ENCODE measurements around the gene LCN12.
A peak's percentile ranks its signal among the peaks of the same experiment; 100 is the strongest.

The LCN12 gene

GRCh38 chr9:136945333-136946227 lies 6.5 kb upstream of the LCN12 start:
- DNase-seq: peak in 1 of 2 experiments; percentile 33

- DNase-seq: no peak
Measured at GRCh38 chr9:136946228-136947027, 5.6 kb upstream of the LCN12 start.

- DNase-seq: no peak
Measured at GRCh38 chr9:136947028-136947891, 4.8 kb upstream of the LCN12 start.

- DNase-seq: peak in 1 of 2 experiments; percentile 48
Measured at GRCh38 chr9:136947955-136948510, 4.0 kb upstream of the LCN12 start.

- DNase-seq: no peak
Measured at GRCh38 chr9:136949239-136949816, 2.7 kb upstream of the LCN12 start.

GRCh38 chr9:136949817-136950655 lies 2.0 kb upstream of the LCN12 start:
- DNase-seq: peak; percentile 94 to 96

GRCh38 chr9:136950656-136951276 lies 1.3 kb upstream of the LCN12 start:
- no peak for DNase-seq

GRCh38 chr9:136952321-136952850 lies 313 bp downstream of the LCN12 start:
- no peak for DNase-seq

GRCh38 chr9:136952876-136953770 lies 1.1 kb downstream of the LCN12 start:
- DNase-seq: no peak

- no peak for DNase-seq
Measured at GRCh38 chr9:136953771-136954269, 1.7 kb downstream of the LCN12 start.

GRCh38 chr9:136954270-136955083 lies 2.4 kb downstream of the LCN12 start:
- DNase-seq: no peak

- DNase-seq: no peak
Measured at GRCh38 chr9:136955202-136955942, 3.3 kb downstream of the LCN12 start.

GRCh38 chr9:136955943-136956335 lies 3.9 kb downstream of the LCN12 start:
- DNase-seq: no peak

- no peak for DNase-seq
Measured at GRCh38 chr9:136956604-136957003, 4.5 kb downstream of the LCN12 start.

GRCh38 chr9:136957461-136957860 lies 5.4 kb downstream of the LCN12 start:
- no peak for DNase-seq

GRCh38 chr9:136957901-136958300 lies 5.8 kb downstream of the LCN12 start:
- no peak for DNase-seq

- no peak for DNase-seq
Measured at GRCh38 chr9:136958473-136958872, 6.4 kb downstream of the LCN12 start.

Measured in NCI-H524 (cell line).